WTC11 (cell line): ENCODE results near the gene BMPR1B. TPM values are rescaled to one million over a fixed set of nuclear protein-coding genes. Genes with fewer than 3 reads are reported as not detected.

Experiments used
- ATAC-seq: fragments of 200-7000 bp; cut with Tn5 transposase; 2 replicates; pipeline ENCODE4 v1.10.0; 2021; ENCODE audit warnings: mild to moderate bottlenecking, moderate library complexity
- CTCF ChIA-PET: fragments of 300-600 bp; sonication (Branson Sonifier 250); formaldehyde crosslinking; loops from one replicate; lab custom pipeline; 2021; ENCODE audit warnings: antibody characterized with exemption; lab: Charles Lee
- POLR2A ChIA-PET: fragments of 350-600 bp; sonication (Branson Sonifier 250); formaldehyde crosslinking; loops from one replicate; lab custom pipeline; 2021; ENCODE audit warnings: antibody characterized with exemption; lab: Charles Lee
- DNase-seq: peaks from one replicate; pipeline ENCODE4 v3.0.0; 2021; ENCODE audit warnings: low spot score
- H3K27ac Mint-ChIP-seq: 2 replicates; pipeline ENCODE4 v1.8.0; 2021; ENCODE audit warnings: mixed read lengths
- H3K27me3 Mint-ChIP-seq: 2 replicates; pipeline ENCODE4 v1.8.0; 2021; ENCODE audit warnings: low read depth, mild to moderate bottlenecking, moderate library complexity, mixed read lengths
- H3K36me3 Mint-ChIP-seq: 2 replicates; pipeline ENCODE4 v1.8.0; 2021; ENCODE audit warnings: mixed read lengths
- H3K4me1 Mint-ChIP-seq: 2 replicates; pipeline ENCODE4 v1.8.0; 2022; ENCODE audit warnings: mixed read lengths
- H3K4me3 Mint-ChIP-seq: 2 replicates; pipeline ENCODE4 v1.8.0; 2021; ENCODE audit warnings: mild to moderate bottlenecking, moderate library complexity, mixed read lengths
- H3K9me3 Mint-ChIP-seq: 2 replicates; pipeline ENCODE4 v1.8.0; 2021; ENCODE audit warnings: mixed read lengths
- E2F1 ChIP-seq: sonication (generic); formaldehyde crosslinking; IDR thresholded peaks from 2 replicates; pipeline ENCODE4 v1.8.0; 2022; ENCODE audit warnings: mild to moderate bottlenecking, missing genetic modification reagents
- EMX1 ChIP-seq: fragments of 250-450 bp; sonication (Bioruptor Pico); IDR thresholded peaks from 2 replicates; pipeline ENCODE4 v1.8.0; 2021; ENCODE audit warnings: mild to moderate bottlenecking
- FOXP1 ChIP-seq: sonication (generic); formaldehyde crosslinking; IDR thresholded peaks from 2 replicates; pipeline ENCODE4 v1.8.0; 2022; ENCODE audit warnings: missing genetic modification reagents, mild to moderate bottlenecking, moderate library complexity, borderline replicate concordance
- JUN ChIP-seq: sonication (generic); formaldehyde crosslinking; IDR thresholded peaks from 2 replicates; pipeline ENCODE4 v1.8.0; 2023; ENCODE audit warnings: mild to moderate bottlenecking, missing genetic modification reagents
- NR3C1 ChIP-seq: sonication (generic); formaldehyde crosslinking; conservative IDR thresholded peaks from 2 replicates; pipeline ENCODE4 v1.8.1; 2023; ENCODE audit warnings: low read depth, mild to moderate bottlenecking, missing genetic modification reagents
- RORB ChIP-seq: fragments of 250-450 bp; sonication (Bioruptor Pico); IDR thresholded peaks from 2 replicates; pipeline ENCODE4 v1.9.0; 2021; ENCODE audit warnings: mild to moderate bottlenecking
- TEAD1 ChIP-seq: sonication (generic); formaldehyde crosslinking; IDR thresholded peaks from 2 replicates; pipeline ENCODE4 v1.8.0; 2022; ENCODE audit warnings: mild to moderate bottlenecking, missing genetic modification reagents
- TEAD4 ChIP-seq: sonication (generic); formaldehyde crosslinking; IDR thresholded peaks from 2 replicates; pipeline ENCODE4 v1.8.0; 2022; ENCODE audit warnings: mild to moderate bottlenecking, missing genetic modification reagents
- TP53 ChIP-seq: sonication (generic); formaldehyde crosslinking; IDR thresholded peaks from 2 replicates; pipeline ENCODE4 v1.8.1; 2023; ENCODE audit warnings: mild to moderate bottlenecking, missing genetic modification reagents
- ZNF219 ChIP-seq: sonication (generic); formaldehyde crosslinking; IDR thresholded peaks from 2 replicates; pipeline ENCODE4 v1.8.0; 2023; ENCODE audit warnings: missing genetic modification reagents, mild to moderate bottlenecking, borderline replicate concordance
- ZNF317 ChIP-seq: sonication (generic); formaldehyde crosslinking; IDR thresholded peaks from 2 replicates; pipeline ENCODE4 v1.8.1; 2023; ENCODE audit warnings: low read depth, mild to moderate bottlenecking, moderate library complexity, missing genetic modification reagents, borderline replicate concordance
- ZNF416 ChIP-seq: fragments of 250-450 bp; sonication (Bioruptor Pico); IDR thresholded peaks from 2 replicates; pipeline ENCODE4 v1.9.0; 2021; ENCODE audit warnings: mild to moderate bottlenecking, inconsistent platforms
- ZNF671 ChIP-seq: fragments of 250-450 bp; sonication (Bioruptor Pico); IDR thresholded peaks from 2 replicates; pipeline ENCODE4 v1.8.0; 2021; ENCODE audit warnings: mild to moderate bottlenecking
- total RNA-seq: library from RNA; stranded (reverse); gene quantifications from 3 replicates; pipeline ENCODE4 v1.2.3, GENCODE V29; 2021
- TF ChIP-seq, protein P1 (sequence below): sonication (generic); formaldehyde crosslinking; IDR thresholded peaks from 2 replicates; pipeline ENCODE4 v1.8.1; 2023; ENCODE audit warnings: mild to moderate bottlenecking, missing genetic modification reagents, borderline replicate concordance
- TF ChIP-seq, protein P2 (sequence below): sonication (generic); formaldehyde crosslinking; IDR thresholded peaks from 2 replicates; pipeline ENCODE4 v1.8.1; 2023; ENCODE audit warnings: mild to moderate bottlenecking, missing genetic modification reagents, moderate library complexity
- TF ChIP-seq, protein P3 (sequence below): sonication (generic); formaldehyde crosslinking; IDR thresholded peaks from 2 replicates; pipeline ENCODE4 v1.8.1; 2023; ENCODE audit warnings: mild to moderate bottlenecking, missing genetic modification reagents
- TF ChIP-seq, protein P4 (sequence below): fragments of 250-450 bp; sonication (Bioruptor Pico); IDR thresholded peaks from 2 replicates; pipeline ENCODE4 v1.9.0; 2021; ENCODE audit warnings: mild to moderate bottlenecking
- TF ChIP-seq, protein P5 (sequence below): fragments of 250-450 bp; sonication (Bioruptor Pico); IDR thresholded peaks from 2 replicates; pipeline ENCODE4 v1.9.0; 2021; ENCODE audit warnings: mild to moderate bottlenecking, borderline replicate concordance
- TF ChIP-seq, protein P6 (sequence below): fragments of 250-450 bp; sonication (Bioruptor Pico); IDR thresholded peaks from 2 replicates; pipeline ENCODE4 v1.9.0; 2021; ENCODE audit warnings: mild to moderate bottlenecking
- TF ChIP-seq, protein P7 (sequence below): fragments of 250-450 bp; sonication (Bioruptor Pico); IDR thresholded peaks from 2 replicates; pipeline ENCODE4 v1.9.0; 2021; ENCODE audit warnings: moderate library complexity, mild to moderate bottlenecking, inconsistent platforms, borderline replicate concordance

BMPR1B gene
- total RNA-seq, 1 experiment from 2014 or later: 0.77 TPM

- TF ChIP-seq, protein P1, sequence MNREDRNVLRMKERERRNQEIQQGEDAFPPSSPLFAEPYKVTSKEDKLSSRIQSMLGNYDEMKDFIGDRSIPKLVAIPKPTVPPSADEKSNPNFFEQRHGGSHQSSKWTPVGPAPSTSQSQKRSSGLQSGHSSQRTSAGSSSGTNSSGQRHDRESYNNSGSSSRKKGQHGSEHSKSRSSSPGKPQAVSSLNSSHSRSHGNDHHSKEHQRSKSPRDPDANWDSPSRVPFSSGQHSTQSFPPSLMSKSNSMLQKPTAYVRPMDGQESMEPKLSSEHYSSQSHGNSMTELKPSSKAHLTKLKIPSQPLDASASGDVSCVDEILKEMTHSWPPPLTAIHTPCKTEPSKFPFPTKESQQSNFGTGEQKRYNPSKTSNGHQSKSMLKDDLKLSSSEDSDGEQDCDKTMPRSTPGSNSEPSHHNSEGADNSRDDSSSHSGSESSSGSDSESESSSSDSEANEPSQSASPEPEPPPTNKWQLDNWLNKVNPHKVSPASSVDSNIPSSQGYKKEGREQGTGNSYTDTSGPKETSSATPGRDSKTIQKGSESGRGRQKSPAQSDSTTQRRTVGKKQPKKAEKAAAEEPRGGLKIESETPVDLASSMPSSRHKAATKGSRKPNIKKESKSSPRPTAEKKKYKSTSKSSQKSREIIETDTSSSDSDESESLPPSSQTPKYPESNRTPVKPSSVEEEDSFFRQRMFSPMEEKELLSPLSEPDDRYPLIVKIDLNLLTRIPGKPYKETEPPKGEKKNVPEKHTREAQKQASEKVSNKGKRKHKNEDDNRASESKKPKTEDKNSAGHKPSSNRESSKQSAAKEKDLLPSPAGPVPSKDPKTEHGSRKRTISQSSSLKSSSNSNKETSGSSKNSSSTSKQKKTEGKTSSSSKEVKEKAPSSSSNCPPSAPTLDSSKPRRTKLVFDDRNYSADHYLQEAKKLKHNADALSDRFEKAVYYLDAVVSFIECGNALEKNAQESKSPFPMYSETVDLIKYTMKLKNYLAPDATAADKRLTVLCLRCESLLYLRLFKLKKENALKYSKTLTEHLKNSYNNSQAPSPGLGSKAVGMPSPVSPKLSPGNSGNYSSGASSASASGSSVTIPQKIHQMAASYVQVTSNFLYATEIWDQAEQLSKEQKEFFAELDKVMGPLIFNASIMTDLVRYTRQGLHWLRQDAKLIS (CRISPR knock-in tag): no peak
- TF ChIP-seq E2F1 (no peak), TEAD1 (no peak), EMX1 (CRISPR knock-in tag) (no peak), RORB (no peak), ZNF416 (CRISPR knock-in tag) (no peak), TP53 (CRISPR knock-in tag) (no peak)
These were observed 53.9 kb downstream of the BMPR1B start (continued) for GRCh38 chr4:94811643-94812042.

GRCh38 chr4:94813221-94813620, 55.5 kb downstream of the BMPR1B start:
- Mint-ChIP-seq H3K27me3 (no peaks in the 10 kb centered on the region), H3K27ac (no peak overlapping the region; the same call in 1 of the 2 replicates), H3K9me3 (no peaks in the 10 kb centered on the region), H3K4me3 (no peak overlapping the region), H3K4me1 (peaks cover 8% of the 10 kb centered on the region), H3K36me3 (no peaks in the 10 kb centered on the region)
- ATAC-seq (no peak), DNase-seq (no peak)
- CTCF ChIA-PET: no interaction called here
- POLR2A ChIA-PET: interaction anchor here (0.7 kb wide), 1 partner anchor 166 kb away, joined by 3 read pairs; no protein-coding TSS in a partner anchor
- TF ChIP-seq JUN (CRISPR knock-in tag) (no peak), TEAD4 (CRISPR knock-in tag) (no peak), NR3C1 (CRISPR knock-in tag) (no peak), ZNF219 (CRISPR knock-in tag) (no peak), ZNF671 (CRISPR knock-in tag) (no peak), ZNF317 (no peak), FOXP1 (no peak)
- TF ChIP-seq, protein P2, sequence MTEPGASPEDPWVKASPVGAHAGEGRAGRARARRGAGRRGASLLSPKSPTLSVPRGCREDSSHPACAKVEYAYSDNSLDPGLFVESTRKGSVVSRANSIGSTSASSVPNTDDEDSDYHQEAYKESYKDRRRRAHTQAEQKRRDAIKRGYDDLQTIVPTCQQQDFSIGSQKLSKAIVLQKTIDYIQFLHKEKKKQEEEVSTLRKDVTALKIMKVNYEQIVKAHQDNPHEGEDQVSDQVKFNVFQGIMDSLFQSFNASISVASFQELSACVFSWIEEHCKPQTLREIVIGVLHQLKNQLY (CRISPR knock-in tag): no peak
- TF ChIP-seq, protein P3, sequence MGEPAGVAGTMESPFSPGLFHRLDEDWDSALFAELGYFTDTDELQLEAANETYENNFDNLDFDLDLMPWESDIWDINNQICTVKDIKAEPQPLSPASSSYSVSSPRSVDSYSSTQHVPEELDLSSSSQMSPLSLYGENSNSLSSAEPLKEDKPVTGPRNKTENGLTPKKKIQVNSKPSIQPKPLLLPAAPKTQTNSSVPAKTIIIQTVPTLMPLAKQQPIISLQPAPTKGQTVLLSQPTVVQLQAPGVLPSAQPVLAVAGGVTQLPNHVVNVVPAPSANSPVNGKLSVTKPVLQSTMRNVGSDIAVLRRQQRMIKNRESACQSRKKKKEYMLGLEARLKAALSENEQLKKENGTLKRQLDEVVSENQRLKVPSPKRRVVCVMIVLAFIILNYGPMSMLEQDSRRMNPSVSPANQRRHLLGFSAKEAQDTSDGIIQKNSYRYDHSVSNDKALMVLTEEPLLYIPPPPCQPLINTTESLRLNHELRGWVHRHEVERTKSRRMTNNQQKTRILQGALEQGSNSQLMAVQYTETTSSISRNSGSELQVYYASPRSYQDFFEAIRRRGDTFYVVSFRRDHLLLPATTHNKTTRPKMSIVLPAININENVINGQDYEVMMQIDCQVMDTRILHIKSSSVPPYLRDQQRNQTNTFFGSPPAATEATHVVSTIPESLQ (CRISPR knock-in tag): no peak
- TF ChIP-seq, protein P4, sequence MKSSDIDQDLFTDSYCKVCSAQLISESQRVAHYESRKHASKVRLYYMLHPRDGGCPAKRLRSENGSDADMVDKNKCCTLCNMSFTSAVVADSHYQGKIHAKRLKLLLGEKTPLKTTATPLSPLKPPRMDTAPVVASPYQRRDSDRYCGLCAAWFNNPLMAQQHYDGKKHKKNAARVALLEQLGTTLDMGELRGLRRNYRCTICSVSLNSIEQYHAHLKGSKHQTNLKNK (CRISPR knock-in tag): no peak
- TF ChIP-seq, protein P5, sequence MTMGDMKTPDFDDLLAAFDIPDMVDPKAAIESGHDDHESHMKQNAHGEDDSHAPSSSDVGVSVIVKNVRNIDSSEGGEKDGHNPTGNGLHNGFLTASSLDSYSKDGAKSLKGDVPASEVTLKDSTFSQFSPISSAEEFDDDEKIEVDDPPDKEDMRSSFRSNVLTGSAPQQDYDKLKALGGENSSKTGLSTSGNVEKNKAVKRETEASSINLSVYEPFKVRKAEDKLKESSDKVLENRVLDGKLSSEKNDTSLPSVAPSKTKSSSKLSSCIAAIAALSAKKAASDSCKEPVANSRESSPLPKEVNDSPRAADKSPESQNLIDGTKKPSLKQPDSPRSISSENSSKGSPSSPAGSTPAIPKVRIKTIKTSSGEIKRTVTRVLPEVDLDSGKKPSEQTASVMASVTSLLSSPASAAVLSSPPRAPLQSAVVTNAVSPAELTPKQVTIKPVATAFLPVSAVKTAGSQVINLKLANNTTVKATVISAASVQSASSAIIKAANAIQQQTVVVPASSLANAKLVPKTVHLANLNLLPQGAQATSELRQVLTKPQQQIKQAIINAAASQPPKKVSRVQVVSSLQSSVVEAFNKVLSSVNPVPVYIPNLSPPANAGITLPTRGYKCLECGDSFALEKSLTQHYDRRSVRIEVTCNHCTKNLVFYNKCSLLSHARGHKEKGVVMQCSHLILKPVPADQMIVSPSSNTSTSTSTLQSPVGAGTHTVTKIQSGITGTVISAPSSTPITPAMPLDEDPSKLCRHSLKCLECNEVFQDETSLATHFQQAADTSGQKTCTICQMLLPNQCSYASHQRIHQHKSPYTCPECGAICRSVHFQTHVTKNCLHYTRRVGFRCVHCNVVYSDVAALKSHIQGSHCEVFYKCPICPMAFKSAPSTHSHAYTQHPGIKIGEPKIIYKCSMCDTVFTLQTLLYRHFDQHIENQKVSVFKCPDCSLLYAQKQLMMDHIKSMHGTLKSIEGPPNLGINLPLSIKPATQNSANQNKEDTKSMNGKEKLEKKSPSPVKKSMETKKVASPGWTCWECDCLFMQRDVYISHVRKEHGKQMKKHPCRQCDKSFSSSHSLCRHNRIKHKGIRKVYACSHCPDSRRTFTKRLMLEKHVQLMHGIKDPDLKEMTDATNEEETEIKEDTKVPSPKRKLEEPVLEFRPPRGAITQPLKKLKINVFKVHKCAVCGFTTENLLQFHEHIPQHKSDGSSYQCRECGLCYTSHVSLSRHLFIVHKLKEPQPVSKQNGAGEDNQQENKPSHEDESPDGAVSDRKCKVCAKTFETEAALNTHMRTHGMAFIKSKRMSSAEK (CRISPR knock-in tag): no peak
- TF ChIP-seq, protein P6, sequence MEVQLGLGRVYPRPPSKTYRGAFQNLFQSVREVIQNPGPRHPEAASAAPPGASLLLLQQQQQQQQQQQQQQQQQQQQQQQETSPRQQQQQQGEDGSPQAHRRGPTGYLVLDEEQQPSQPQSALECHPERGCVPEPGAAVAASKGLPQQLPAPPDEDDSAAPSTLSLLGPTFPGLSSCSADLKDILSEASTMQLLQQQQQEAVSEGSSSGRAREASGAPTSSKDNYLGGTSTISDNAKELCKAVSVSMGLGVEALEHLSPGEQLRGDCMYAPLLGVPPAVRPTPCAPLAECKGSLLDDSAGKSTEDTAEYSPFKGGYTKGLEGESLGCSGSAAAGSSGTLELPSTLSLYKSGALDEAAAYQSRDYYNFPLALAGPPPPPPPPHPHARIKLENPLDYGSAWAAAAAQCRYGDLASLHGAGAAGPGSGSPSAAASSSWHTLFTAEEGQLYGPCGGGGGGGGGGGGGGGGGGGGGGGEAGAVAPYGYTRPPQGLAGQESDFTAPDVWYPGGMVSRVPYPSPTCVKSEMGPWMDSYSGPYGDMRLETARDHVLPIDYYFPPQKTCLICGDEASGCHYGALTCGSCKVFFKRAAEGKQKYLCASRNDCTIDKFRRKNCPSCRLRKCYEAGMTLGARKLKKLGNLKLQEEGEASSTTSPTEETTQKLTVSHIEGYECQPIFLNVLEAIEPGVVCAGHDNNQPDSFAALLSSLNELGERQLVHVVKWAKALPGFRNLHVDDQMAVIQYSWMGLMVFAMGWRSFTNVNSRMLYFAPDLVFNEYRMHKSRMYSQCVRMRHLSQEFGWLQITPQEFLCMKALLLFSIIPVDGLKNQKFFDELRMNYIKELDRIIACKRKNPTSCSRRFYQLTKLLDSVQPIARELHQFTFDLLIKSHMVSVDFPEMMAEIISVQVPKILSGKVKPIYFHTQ (CRISPR knock-in tag): no peak
- TF ChIP-seq, protein P7, sequence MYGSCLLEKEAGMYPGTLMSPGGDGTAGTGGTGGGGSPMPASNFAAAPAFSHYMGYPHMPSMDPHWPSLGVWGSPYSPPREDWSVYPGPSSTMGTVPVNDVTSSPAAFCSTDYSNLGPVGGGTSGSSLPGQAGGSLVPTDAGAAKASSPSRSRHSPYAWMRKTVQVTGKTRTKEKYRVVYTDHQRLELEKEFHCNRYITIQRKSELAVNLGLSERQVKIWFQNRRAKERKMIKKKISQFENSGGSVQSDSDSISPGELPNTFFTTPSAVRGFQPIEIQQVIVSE: no peak
